NT2/D1 (cell line): ENCODE data around the gene MPRIP.

Experiments used
- YY1 ChIP-seq: IDR thresholded peaks from 2 replicates; pipeline ENCODE4 v1.6.1; 2011; ENCODE audit not compliant: insufficient read length, insufficient read depth
- ZNF274 ChIP-seq: IDR thresholded peaks from 2 replicates; pipeline ENCODE4 v1.6.1; 2011; ENCODE audit warnings: mild to moderate bottlenecking, low read depth, low read length

DNA sequence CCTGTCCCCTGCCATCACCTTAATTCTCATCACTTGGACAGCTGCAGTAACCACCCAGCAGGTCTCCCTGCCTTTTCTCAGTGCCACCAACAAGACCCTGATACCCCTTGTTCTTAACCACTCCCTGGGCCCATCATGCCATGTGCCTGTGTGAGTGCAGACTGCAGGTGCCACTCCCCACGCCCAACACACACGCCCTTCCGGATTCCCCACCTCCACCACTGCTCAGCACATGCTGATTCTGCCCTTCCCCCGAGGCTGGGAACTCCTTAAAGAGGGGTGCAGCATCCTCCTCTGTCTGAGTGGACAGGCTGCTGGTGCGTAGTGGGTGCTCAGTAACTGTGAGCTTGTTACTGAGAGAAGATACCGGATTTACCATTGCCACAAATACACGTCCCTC lies 111.5 kb downstream of the MPRIP start:
- no peak for TF ChIP-seq YY1
- no peak for TF ChIP-seq ZNF274
